KMS-11 (cell line): ENCODE results near the gene ARHGAP24.

ENCODE experiments used
- H2AFZ ChIP-seq: fragments of 200-600 bp; sonication (generic); 2 replicates; pipeline ENCODE4 v1.6.1; 2016; ENCODE audit warnings: antibody characterized with exemption, mixed run types, low read depth
- H3K27ac ChIP-seq: fragments of 200-600 bp; sonication (generic); 2 replicates; pipeline ENCODE4 v1.6.1; 2016; ENCODE audit warnings: mild to moderate bottlenecking, mixed run types
- H3K27me3 ChIP-seq: fragments of 200-600 bp; sonication (generic); 2 replicates; pipeline ENCODE4 v1.6.1; 2017; ENCODE audit warnings: mild to moderate bottlenecking, low read depth, mixed run types, moderate library complexity; ENCODE audit not compliant: insufficient read depth
- H3K36me3 ChIP-seq: fragments of 200-600 bp; sonication (generic); 2 replicates; pipeline ENCODE4 v1.6.1; 2017; ENCODE audit warnings: mild to moderate bottlenecking, mixed run types; ENCODE audit not compliant: insufficient read depth
- H3K4me1 ChIP-seq: fragments of 200-600 bp; sonication (generic); 2 replicates; pipeline ENCODE4 v1.6.1; 2016; ENCODE audit warnings: mild to moderate bottlenecking, low read depth, mixed run types; ENCODE audit not compliant: poor library complexity, severe bottlenecking
- H3K4me2 ChIP-seq: fragments of 200-600 bp; sonication (generic); 2 replicates; pipeline ENCODE4 v1.7.0; 2016; ENCODE audit warnings: mild to moderate bottlenecking, mixed run types
- H3K4me3 ChIP-seq: fragments of 200-600 bp; sonication (generic); IDR thresholded peaks from 2 replicates; pipeline ENCODE4 v1.6.1; 2017; ENCODE audit warnings: low read depth, low read length, mixed read lengths; ENCODE audit not compliant: insufficient read depth
- H3K79me2 ChIP-seq: fragments of 200-600 bp; sonication (generic); 2 replicates; pipeline ENCODE4 v1.6.1; 2016; ENCODE audit warnings: low read depth, mixed run types; ENCODE audit not compliant: insufficient read depth
- H3K9ac ChIP-seq: fragments of 200-600 bp; sonication (generic); 2 replicates; pipeline ENCODE4 v1.6.1; 2016; ENCODE audit warnings: mild to moderate bottlenecking, mixed run types
- H4K20me1 ChIP-seq: fragments of 200-600 bp; sonication (generic); 2 replicates; pipeline ENCODE4 v1.6.1; 2016; ENCODE audit warnings: mild to moderate bottlenecking, mixed run types; ENCODE audit not compliant: insufficient read depth
- TF ChIP-seq, protein P1 (sequence below): fragments of 200-600 bp; sonication (generic); conservative IDR thresholded peaks from 2 replicates; pipeline ENCODE4 v1.6.1; 2017; ENCODE audit warnings: low read depth, mild to moderate bottlenecking, antibody characterized with exemption, low read length, moderate library complexity, mixed read lengths

The ARHGAP24 gene

DNA sequence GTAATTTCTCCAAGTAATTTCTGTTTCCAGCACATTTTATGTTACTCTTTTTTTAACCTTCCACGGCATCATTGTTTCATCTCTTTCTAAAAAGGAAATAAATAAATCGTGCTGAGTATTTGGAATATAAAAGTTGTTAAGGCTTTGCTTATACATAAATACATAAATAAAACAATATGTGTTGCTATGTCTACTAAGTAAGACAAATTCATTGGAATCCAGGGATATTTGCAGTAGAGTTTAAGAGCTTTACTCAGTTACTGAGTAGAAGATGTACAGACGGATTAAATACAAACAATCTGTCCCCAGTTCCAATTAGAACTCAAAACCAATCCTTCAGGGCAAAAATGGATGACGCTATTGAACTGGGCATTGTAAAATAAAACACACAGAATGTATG is 1.4 kb downstream of the ARHGAP24 start:
- Histone ChIP-seq H3K4me2 (no peak overlapping the region; the same call in 1 of the 2 replicates), H4K20me1 (no peaks in the 10 kb centered on the region), H3K27me3 (no peaks in the 10 kb centered on the region), H3K4me1 (peaks cover 18% of the 10 kb centered on the region), H3K9ac (no peak overlapping the region), H3K27ac (no peak overlapping the region), H3K36me3 (no peaks in the 10 kb centered on the region), H3K4me3 (no peak overlapping the region), H2AFZ (no peak overlapping the region), H3K79me2 (no peaks in the 10 kb centered on the region)
- TF ChIP-seq, protein P1, sequence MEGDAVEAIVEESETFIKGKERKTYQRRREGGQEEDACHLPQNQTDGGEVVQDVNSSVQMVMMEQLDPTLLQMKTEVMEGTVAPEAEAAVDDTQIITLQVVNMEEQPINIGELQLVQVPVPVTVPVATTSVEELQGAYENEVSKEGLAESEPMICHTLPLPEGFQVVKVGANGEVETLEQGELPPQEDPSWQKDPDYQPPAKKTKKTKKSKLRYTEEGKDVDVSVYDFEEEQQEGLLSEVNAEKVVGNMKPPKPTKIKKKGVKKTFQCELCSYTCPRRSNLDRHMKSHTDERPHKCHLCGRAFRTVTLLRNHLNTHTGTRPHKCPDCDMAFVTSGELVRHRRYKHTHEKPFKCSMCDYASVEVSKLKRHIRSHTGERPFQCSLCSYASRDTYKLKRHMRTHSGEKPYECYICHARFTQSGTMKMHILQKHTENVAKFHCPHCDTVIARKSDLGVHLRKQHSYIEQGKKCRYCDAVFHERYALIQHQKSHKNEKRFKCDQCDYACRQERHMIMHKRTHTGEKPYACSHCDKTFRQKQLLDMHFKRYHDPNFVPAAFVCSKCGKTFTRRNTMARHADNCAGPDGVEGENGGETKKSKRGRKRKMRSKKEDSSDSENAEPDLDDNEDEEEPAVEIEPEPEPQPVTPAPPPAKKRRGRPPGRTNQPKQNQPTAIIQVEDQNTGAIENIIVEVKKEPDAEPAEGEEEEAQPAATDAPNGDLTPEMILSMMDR, result no peak

DNA sequence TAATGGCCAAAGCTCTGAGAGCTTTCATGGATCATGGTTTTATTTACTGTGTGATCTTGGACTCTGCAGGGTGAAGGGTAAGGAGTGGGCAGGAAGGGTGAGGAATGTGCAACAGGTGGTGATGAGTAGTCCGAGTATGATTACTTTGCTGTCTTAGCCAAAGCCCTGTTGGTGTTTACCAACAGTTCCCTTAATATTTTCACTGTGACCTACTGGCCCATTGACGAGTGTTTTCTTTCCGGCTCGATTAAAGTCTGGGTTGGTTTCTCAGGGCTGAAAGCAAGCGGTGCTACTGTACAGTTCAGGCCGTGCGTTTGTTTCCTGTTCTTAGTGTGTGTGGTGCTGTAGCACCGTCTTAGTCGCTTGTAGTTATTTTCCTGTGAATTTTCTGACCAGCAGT is 2.6 kb downstream of the ARHGAP24 start:
- Histone ChIP-seq H4K20me1 (no peaks in the 10 kb centered on the region), H3K36me3 (no peaks in the 10 kb centered on the region), H3K4me1 (peaks cover 18% of the 10 kb centered on the region), H3K4me3 (no peak overlapping the region), H3K4me2 (no peak overlapping the region), H3K27ac (no peak overlapping the region), H2AFZ (no peak overlapping the region), H3K79me2 (no peaks in the 10 kb centered on the region), H3K27me3 (no peaks in the 10 kb centered on the region), H3K9ac (no peak overlapping the region)
- TF ChIP-seq, protein P1, result no peak

DNA sequence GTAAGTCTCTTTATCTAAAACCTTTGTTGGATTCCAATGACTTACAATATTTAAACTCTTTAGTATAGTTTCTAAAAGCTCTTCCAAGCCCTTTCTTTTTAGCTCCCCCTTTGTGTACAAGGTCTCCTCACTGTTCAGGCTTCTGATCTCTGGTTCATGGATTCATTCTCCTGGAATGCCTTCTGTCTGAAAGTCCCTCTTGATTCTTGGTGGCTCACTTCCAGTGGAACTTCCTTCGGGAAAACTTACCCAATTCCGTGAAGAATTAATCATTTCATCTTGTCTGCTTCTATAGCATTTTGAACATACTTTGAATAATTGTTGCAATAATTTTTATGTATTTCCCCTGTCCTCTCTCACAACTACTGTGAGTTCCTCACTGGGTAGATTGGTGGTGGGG is 3.6 kb downstream of the ARHGAP24 start:
- H4K20me1 ChIP-seq, result no peaks in the 10 kb centered on the region
- no peaks in the 10 kb centered on the region for H3K79me2 ChIP-seq
- TF ChIP-seq, protein P1, result no peak
- H3K4me1 ChIP-seq, result peaks cover 18% of the 10 kb centered on the region
- H2AFZ ChIP-seq, result no peak overlapping the region
- no peak overlapping the region for H3K4me3 ChIP-seq
- H3K36me3 ChIP-seq, result no peaks in the 10 kb centered on the region
- H3K27me3 ChIP-seq, result no peaks in the 10 kb centered on the region
- H3K9ac ChIP-seq, result no peak overlapping the region
- no peak overlapping the region for H3K27ac ChIP-seq
- no peak overlapping the region for H3K4me2 ChIP-seq

DNA sequence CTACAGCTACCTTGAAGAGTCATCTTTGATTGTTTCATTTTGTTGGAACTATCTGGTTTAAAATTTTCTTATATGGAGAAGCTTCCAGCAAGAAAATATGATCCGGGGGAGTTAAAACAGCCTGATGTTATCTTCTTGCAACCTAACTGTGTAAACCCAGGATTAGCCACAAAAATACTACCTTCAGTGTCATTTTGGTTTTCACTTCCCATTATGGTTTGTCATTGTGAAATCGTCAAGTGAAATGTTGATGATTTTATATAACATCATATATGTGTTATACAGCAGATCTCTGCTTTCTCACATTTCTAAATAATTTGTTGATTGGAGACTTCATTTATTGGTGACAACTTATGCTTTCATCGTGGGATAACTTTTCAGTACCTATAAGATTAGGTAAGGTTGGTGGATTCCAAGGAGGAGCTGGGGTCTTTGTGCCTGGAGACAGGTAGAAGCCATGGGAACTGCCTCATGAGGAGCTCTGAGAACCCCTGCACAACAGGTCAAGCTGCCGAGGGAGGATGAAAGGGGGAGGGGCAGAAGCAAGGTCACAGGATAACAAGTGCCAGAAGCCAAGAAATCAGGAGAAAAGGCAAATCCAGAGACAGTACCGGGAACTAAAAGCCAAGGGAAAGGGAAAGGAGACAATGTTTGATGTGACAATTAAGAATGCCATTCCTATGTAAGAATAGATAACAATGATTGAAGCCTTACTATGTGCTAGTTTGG is 7.2 kb downstream of the ARHGAP24 start:
- TF ChIP-seq, protein P1, result no peak
- no peaks in the 10 kb centered on the region for H3K4me1 ChIP-seq
- H4K20me1 ChIP-seq, result no peaks in the 10 kb centered on the region
- no peak overlapping the region for H3K4me2 ChIP-seq
- no peak overlapping the region for H2AFZ ChIP-seq
- no peaks in the 10 kb centered on the region for H3K36me3 ChIP-seq
- H3K27me3 ChIP-seq, result no peaks in the 10 kb centered on the region
- no peaks in the 10 kb centered on the region for H3K79me2 ChIP-seq
- H3K27ac ChIP-seq, result no peak overlapping the region
- H3K9ac ChIP-seq, result no peak overlapping the region
- H3K4me3 ChIP-seq, result no peak overlapping the region
